ENCODE results near the gene ROCK2. TPM values are rescaled to one million over a fixed set of nuclear protein-coding genes. Genes with fewer than 3 reads are reported as not detected.

Gene ROCK2
- total and polyA plus RNA-seq, 2 of the 13 experiments (the other 11 are each of a cell fraction or from before 2014, with no cell fraction given), result 38.1 to 119 TPM

DNA sequence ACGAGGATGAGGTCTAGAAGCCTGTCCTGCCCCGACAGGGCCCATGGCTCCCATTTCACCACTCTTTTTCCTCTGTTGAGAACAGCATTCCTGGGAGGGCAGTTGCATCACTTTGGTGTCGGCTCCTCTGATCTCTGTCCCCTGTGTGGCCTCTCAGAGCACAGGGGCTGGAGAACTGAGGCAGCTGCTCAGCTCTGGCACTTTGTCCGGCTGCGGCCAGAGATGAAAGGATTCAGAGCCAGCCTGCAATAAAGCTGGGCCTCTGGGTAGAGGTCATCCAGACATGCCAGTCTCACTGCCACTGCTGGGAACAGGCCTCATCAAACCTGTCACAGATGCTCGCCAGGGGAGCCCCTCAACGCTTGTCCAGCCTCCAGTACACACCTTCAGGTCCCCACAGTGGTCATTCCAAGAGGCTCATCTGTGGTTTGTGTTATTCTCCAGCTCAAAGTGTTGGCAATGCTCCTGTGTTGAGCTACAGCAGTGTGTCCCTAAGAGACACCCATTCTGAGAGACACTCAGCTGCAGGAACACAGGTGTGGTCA, 13.1 kb upstream of the ROCK2 start (continued):
- TF ChIP-seq ZNF737 (CRISPR knock-in tag; IDR thresholded peaks at IDR 0.05; ENCODE audit: borderline replicate concordance) (no peak), ZNF720 (CRISPR knock-in tag; IDR thresholded peaks at IDR 0.05) (no peak; the same call in 1 of the 2 replicates), ZNF567 (CRISPR knock-in tag; IDR thresholded peaks at IDR 0.05; ENCODE audit: borderline replicate concordance) (0 out of 2 replicates have a peak, but pooled peaks have one; percentile 19), ZNF790 (CRISPR knock-in tag; IDR thresholded peaks at IDR 0.05; ENCODE audit: borderline replicate concordance) (peak; percentile 84; the same call in 1 of the 2 replicates), HIVEP1 (CRISPR knock-in tag; IDR thresholded peaks at IDR 0.05) (peak; percentile 93), JUNB (CRISPR knock-in tag; IDR thresholded peaks at IDR 0.05; ENCODE audit: borderline replicate concordance) (peak; percentile 70; the same call in 1 of the 2 replicates), ZNF367 (CRISPR knock-in tag; IDR thresholded peaks at IDR 0.05; ENCODE audit: borderline replicate concordance) (no peak), HCFC1 (IDR thresholded peaks at IDR 0.05; ENCODE audit: low read depth, low read length) (no peak), SOX5 (CRISPR knock-in tag; IDR thresholded peaks at IDR 0.05; ENCODE audit: borderline replicate concordance) (peak; percentile 98), MBNL3 (CRISPR knock-in tag; conservative IDR thresholded peaks at IDR 0.05) (no peak), ZNF337 (CRISPR knock-in tag; IDR thresholded peaks at IDR 0.05; ENCODE audit: borderline replicate concordance, low read depth) (peak; percentile 77; the same call in 1 of the 2 replicates), E2F2 (CRISPR knock-in tag; IDR thresholded peaks at IDR 0.05; ENCODE audit: borderline replicate concordance) (peak; percentile 97), ZNF296 (CRISPR knock-in tag; conservative IDR thresholded peaks at IDR 0.05) (peak; percentile 76; the same call in 1 of the 2 replicates), FOXP4 (CRISPR knock-in tag; IDR thresholded peaks at IDR 0.05) (peak; percentile 99), ZBTB44 (CRISPR knock-in tag; IDR thresholded peaks at IDR 0.05) (peak; percentile 91), ZNF691 (CRISPR knock-in tag; IDR thresholded peaks at IDR 0.05; ENCODE audit: borderline replicate concordance, low read depth) (peak; percentile 99), SALL1 (CRISPR knock-in tag; IDR thresholded peaks at IDR 0.05) (peak; percentile 100), MIXL1 (CRISPR knock-in tag; IDR thresholded peaks at IDR 0.05) (peak; percentile 95)
- TF ChIP-seq, protein P1, sequence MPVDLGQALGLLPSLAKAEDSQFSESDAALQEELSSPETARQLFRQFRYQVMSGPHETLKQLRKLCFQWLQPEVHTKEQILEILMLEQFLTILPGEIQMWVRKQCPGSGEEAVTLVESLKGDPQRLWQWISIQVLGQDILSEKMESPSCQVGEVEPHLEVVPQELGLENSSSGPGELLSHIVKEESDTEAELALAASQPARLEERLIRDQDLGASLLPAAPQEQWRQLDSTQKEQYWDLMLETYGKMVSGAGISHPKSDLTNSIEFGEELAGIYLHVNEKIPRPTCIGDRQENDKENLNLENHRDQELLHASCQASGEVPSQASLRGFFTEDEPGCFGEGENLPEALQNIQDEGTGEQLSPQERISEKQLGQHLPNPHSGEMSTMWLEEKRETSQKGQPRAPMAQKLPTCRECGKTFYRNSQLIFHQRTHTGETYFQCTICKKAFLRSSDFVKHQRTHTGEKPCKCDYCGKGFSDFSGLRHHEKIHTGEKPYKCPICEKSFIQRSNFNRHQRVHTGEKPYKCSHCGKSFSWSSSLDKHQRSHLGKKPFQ (CRISPR knock-in tag; IDR thresholded peaks at IDR 0.05; ENCODE audit: insufficient replicate concordance), result peak; percentile 86
- TF ChIP-seq, protein P2, sequence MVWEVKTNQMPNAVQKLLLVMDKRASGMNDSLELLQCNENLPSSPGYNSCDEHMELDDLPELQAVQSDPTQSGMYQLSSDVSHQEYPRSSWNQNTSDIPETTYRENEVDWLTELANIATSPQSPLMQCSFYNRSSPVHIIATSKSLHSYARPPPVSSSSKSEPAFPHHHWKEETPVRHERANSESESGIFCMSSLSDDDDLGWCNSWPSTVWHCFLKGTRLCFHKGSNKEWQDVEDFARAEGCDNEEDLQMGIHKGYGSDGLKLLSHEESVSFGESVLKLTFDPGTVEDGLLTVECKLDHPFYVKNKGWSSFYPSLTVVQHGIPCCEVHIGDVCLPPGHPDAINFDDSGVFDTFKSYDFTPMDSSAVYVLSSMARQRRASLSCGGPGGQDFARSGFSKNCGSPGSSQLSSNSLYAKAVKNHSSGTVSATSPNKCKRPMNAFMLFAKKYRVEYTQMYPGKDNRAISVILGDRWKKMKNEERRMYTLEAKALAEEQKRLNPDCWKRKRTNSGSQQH (CRISPR knock-in tag; IDR thresholded peaks at IDR 0.05; ENCODE audit: low read depth), result peak; percentile 94

All from HepG2 (cell line).